SK-N-SH (cell line): ENCODE measurements around the gene ANKRD34A. TPM values are rescaled to one million over a fixed set of nuclear protein-coding genes. Genes with fewer than 3 reads are reported as not detected.

ENCODE experiments used
- CTCF ChIA-PET: fragments of 300-600, 350-600 bp; formaldehyde crosslinking; extraction: SDS; loops from one replicate; lab custom pipeline; 2021; lab: Yijun Ruan, JAX
- POLR2A ChIA-PET: fragments of 350-600 bp; sonication (Branson Sonifier 250); formaldehyde crosslinking; extraction: SDS; loops from one replicate; lab custom pipeline; 2020; ENCODE audit warnings: antibody characterized with exemption, inconsistent platforms; lab: Yijun Ruan, JAX
- DNase-seq: peaks from one replicate; pipeline ENCODE4 v3.0.0; 2012
- H2AFZ ChIP-seq: fragments of 200-600 bp; sonication (generic); 2 replicates; pipeline ENCODE4 v1.8.1; 2016; ENCODE audit warnings: antibody characterized with exemption, mild to moderate bottlenecking, low read depth
- H3F3A ChIP-seq: fragments of 200-600 bp; sonication (generic); replicated peaks from 2 replicates; pipeline ENCODE3; 2016; ENCODE audit warnings: antibody characterized with exemption, mild to moderate bottlenecking; ENCODE audit not compliant: insufficient read depth
- H3K27ac ChIP-seq, 2 experiments: fragments of 200-500 bp in 1 of 2; fragments of 200-600 bp in 1 of 2; sonication (Bioruptor generic) in 1 of 2; sonication (generic), shearing (Covaris generic) in 1 of 2; 2 replicates each; pipeline versions ENCODE4 v1.5.1 to v1.6.1; 2014 to 2016; ENCODE audit warnings: low read depth in 2 of 2, inconsistent platforms in 1 of 2, low read length in 1 of 2, mild to moderate bottlenecking in 1 of 2, mixed read lengths in 1 of 2
- H3K27me3 ChIP-seq: fragments of 200-600 bp; sonication (generic), shearing (Covaris generic); 2 replicates; pipeline ENCODE4 v1.6.1; 2016; ENCODE audit warnings: mixed run types; ENCODE audit not compliant: insufficient read depth
- H3K36me3 ChIP-seq, 2 experiments: fragments of 200-500 bp in 1 of 2; fragments of 200-600 bp in 1 of 2; sonication (Bioruptor generic) in 1 of 2; sonication (generic) in 1 of 2; replicated peaks in 1 of 2; 2 replicates each; pipeline versions ENCODE3 to v1.5.1; 2014 to 2016; ENCODE audit warnings: low read length in 1 of 2, mild to moderate bottlenecking in 1 of 2; ENCODE audit not compliant: insufficient read depth in 2 of 2, control insufficient read depth in 1 of 2
- H3K4me1 ChIP-seq, 2 experiments: fragments of 200-500 bp in 1 of 2; fragments of 200-600 bp in 1 of 2; sonication (Bioruptor generic) in 1 of 2; sonication (generic), shearing (Covaris generic) in 1 of 2; 2 replicates each; pipeline versions ENCODE4 v1.5.1 to v1.6.1; 2014 to 2016; ENCODE audit warnings: low read depth in 1 of 2, low read length in 1 of 2, mixed run types in 1 of 2; ENCODE audit not compliant: insufficient read depth in 2 of 2, control insufficient read depth in 1 of 2
- H3K4me2 ChIP-seq: fragments of 200-600 bp; sonication (generic), shearing (Covaris generic); 2 replicates; pipeline ENCODE4 v1.6.1; 2017; ENCODE audit warnings: mixed run types
- H3K4me3 ChIP-seq, 2 experiments: fragments of 200-500 bp in 1 of 2; fragments of 200-600 bp in 1 of 2; sonication (Bioruptor generic) in 1 of 2; sonication (generic), shearing (Covaris generic) in 1 of 2; 2 replicates each; pipeline versions ENCODE4 v1.5.1 to v1.8.1; 2014 to 2016; ENCODE audit warnings: low read depth in 2 of 2, inconsistent platforms in 1 of 2, low read length in 1 of 2, mild to moderate bottlenecking in 1 of 2, mixed read lengths in 1 of 2, moderate library complexity in 1 of 2
- H3K79me2 ChIP-seq: fragments of 200-600 bp; sonication (generic); 2 replicates; pipeline ENCODE4 v1.8.1; 2017; ENCODE audit warnings: mild to moderate bottlenecking; ENCODE audit not compliant: insufficient read depth
- H3K9ac ChIP-seq: fragments of 200-600 bp; sonication (generic); 2 replicates; pipeline ENCODE4 v1.6.1; 2017; ENCODE audit warnings: mixed run types
- H3K9me2 ChIP-seq: fragments of 200-600 bp; sonication (generic); 2 replicates; pipeline ENCODE4 v1.6.1; 2017; ENCODE audit warnings: mixed run types
- H3K9me3 ChIP-seq: fragments of 200-600 bp; sonication (generic); 2 replicates; pipeline ENCODE4 v1.6.1; 2017; ENCODE audit warnings: mixed run types, mild to moderate bottlenecking, moderate library complexity
- H4K20me1 ChIP-seq: fragments of 200-600 bp; sonication (generic); 2 replicates; pipeline ENCODE4 v1.6.1; 2017; ENCODE audit warnings: mild to moderate bottlenecking, mixed run types; ENCODE audit not compliant: insufficient read depth
- CHD2 ChIP-seq: fragments of 150-350 bp; IDR thresholded peaks from 2 replicates; pipeline ENCODE4 v1.6.1; 2018; ENCODE audit warnings: low read length; ENCODE audit not compliant: partially characterized antibody
- CTCF ChIP-seq: fragments of 200-600 bp; sonication (generic); IDR thresholded peaks from 2 replicates; pipeline ENCODE4 v1.6.1; 2017; ENCODE audit warnings: antibody characterized with exemption, mild to moderate bottlenecking, moderate library complexity
- GABPA ChIP-seq: IDR thresholded peaks from 2 replicates; pipeline ENCODE4 v1.4.0; 2012; ENCODE audit warnings: low read depth, mild to moderate bottlenecking
- IRF3 ChIP-seq: fragments of 150-350 bp; IDR thresholded peaks from 2 replicates; pipeline ENCODE4 v1.6.1; 2016; ENCODE audit warnings: mild to moderate bottlenecking, low read depth, low read length
- MAX ChIP-seq: IDR thresholded peaks from 2 replicates; pipeline ENCODE4 v1.4.0; 2012; ENCODE audit warnings: low read depth
- MEF2A ChIP-seq: IDR thresholded peaks from 2 replicates; pipeline ENCODE4 v1.4.0; 2012; ENCODE audit warnings: low read depth, borderline replicate concordance
- MXI1 ChIP-seq: IDR thresholded peaks from 2 replicates; pipeline ENCODE4 v1.6.1; 2012; ENCODE audit warnings: mild to moderate bottlenecking, low read depth, low read length, improper control_type of control experiment
- NRF1 ChIP-seq: IDR thresholded peaks from 2 replicates; pipeline ENCODE4 v1.6.1; 2012; ENCODE audit warnings: low read depth, mild to moderate bottlenecking, low read length
- PBX3 ChIP-seq: IDR thresholded peaks from 2 replicates; pipeline ENCODE4; 2012
- RAD21 ChIP-seq: IDR thresholded peaks from 2 replicates; pipeline ENCODE4 v1.6.1; 2012; ENCODE audit warnings: mild to moderate bottlenecking, low read length
- RXRA ChIP-seq: IDR thresholded peaks from 2 replicates; pipeline ENCODE4 v1.4.0; 2012; ENCODE audit warnings: low read depth, mild to moderate bottlenecking, borderline replicate concordance
- SIN3A ChIP-seq: IDR thresholded peaks from 2 replicates; pipeline ENCODE4 v1.6.1; 2012; ENCODE audit warnings: low read depth, mild to moderate bottlenecking, low read length, moderate library complexity, borderline replicate concordance
- TEAD4 ChIP-seq: IDR thresholded peaks from 2 replicates; pipeline ENCODE4 v1.4.0; 2012; ENCODE audit warnings: mild to moderate bottlenecking, borderline replicate concordance; ENCODE audit not compliant: insufficient read depth
- USF1 ChIP-seq: IDR thresholded peaks from 2 replicates; pipeline ENCODE4 v1.4.0; 2012; ENCODE audit warnings: low read depth, borderline replicate concordance
- USF2 ChIP-seq: fragments of 150-350 bp; IDR thresholded peaks from 2 replicates; pipeline ENCODE4 v1.6.1; 2017; ENCODE audit warnings: antibody characterized with exemption, low read length, low read depth, borderline replicate concordance
- WGBS: methylation state at CpG from one replicate; pipeline ENCODE4 v1.1.6; 2017; ENCODE audit warnings: low lambda C conversion rate; 5-methylcytosine and 5-hydroxymethylcytosine counted together
- polyA plus RNA-seq, 3 experiments: library from polyadenylated mRNA; depleted of rRNA; stranded (reverse); fragments of >200 nt; gene quantifications; 2 replicates each; pipeline ENCODE4 v1.2.3, GENCODE V29; 2012

ANKRD34A gene
- polyA plus RNA-seq, 1 of the 3 experiments (the other 2 are of a cell fraction): 2.6 TPM

- CTCF ChIA-PET: interaction anchor here (0.7 kb wide), 2 partner anchors 8 to 22 kb away, joined by 3 to 5 read pairs; no protein-coding TSS in a partner anchor
- TF ChIP-seq RAD21: no peak
- no peak for TF ChIP-seq NRF1
- no peak for TF ChIP-seq SIN3A
- no peak for TF ChIP-seq RXRA
- no peak for TF ChIP-seq MAX
- no peak for TF ChIP-seq GABPA
- no peak for TF ChIP-seq TEAD4
- no peak for TF ChIP-seq MEF2A
- no peak for TF ChIP-seq IRF3
- no peak for TF ChIP-seq USF2
- TF ChIP-seq CHD2: no peak
- no peak for TF ChIP-seq MXI1
- TF ChIP-seq PBX3: no peak
- no peak for TF ChIP-seq CTCF
- TF ChIP-seq USF1: no peak
These were observed 35.1 kb upstream of the ANKRD34A start for GRCh38 chr1:145999321-146000024.

More at GRCh38 chr1:145999321-146000024, 35.1 kb upstream of the ANKRD34A start:
- Histone ChIP-seq H3K4me3 (no peak overlapping the region), H2AFZ (no peak overlapping the region), H3K9me3 (no peaks in the 10 kb centered on the region), H3K9ac (no peak overlapping the region), H3F3A (no peaks in the 10 kb centered on the region), H4K20me1 (peaks cover 17% of the 10 kb centered on the region), H3K27me3 (no peaks in the 10 kb centered on the region), H3K79me2 (peaks cover 19% of the 10 kb centered on the region), H3K27ac (peak overlapping the region in 1 of 2 experiments; percentile 61; a peak in 2 of 4 replicates), H3K36me3 (peaks cover 5 to 9% of the 10 kb centered on the region in 2 experiments), H3K4me1 (peaks cover 6 to 23% of the 10 kb centered on the region in 2 experiments; a peak in 3 of 4 replicates), H3K9me2 (no peaks in the 10 kb centered on the region), H3K4me2 (no peak overlapping the region)
- DNase-seq: no peak
- 71% methylated on average over 5 of the region's 5 CpGs for WGBS
- POLR2A ChIA-PET: no interaction called here
